ENCODE results near the gene RRP36.

Gene RRP36

GRCh38 chr6:43074847-43075669 lies 53.6 kb downstream of the RRP36 start:
- no peak for DNase-seq

GRCh38 chr6:43075670-43076463 lies 54.4 kb downstream of the RRP36 start, which contains the start of gene PTK7:
Gene PTK7, plus strand, starts transcription at chr6:43076314. Its CDS starts 175 bp downstream, at chr6:43076489.
- DNase-seq = no peak

GRCh38 chr6:43076464-43077332 lies 55.3 kb downstream of the RRP36 start:
- no peak for DNase-seq

- no peak for DNase-seq
Observed at GRCh38 chr6:43077333-43077809, 55.9 kb downstream of the RRP36 start.

GRCh38 chr6:43077981-43078511 lies 56.6 kb downstream of the RRP36 start:
- no peak for DNase-seq

- DNase-seq = no peak
Observed at GRCh38 chr6:43078691-43079090, 57.3 kb downstream of the RRP36 start.
